Measurements from ENCODE around the gene ZNF592.

GRCh38 chr15:84749111-84749991 lies 959 bp downstream of the ZNF592 start:
- peak in 1 of 3 experiments; percentile 18 for TF ChIP-seq CTCF (IDR thresholded peaks at IDR 0.05)
- no peak for TF ChIP-seq POLR2A (IDR thresholded peaks at IDR 0.05)

All from testis (tissue), 2 donors.